ENCODE measurements around the gene TRPV3. TPM values are rescaled to one million over a fixed set of nuclear protein-coding genes. Genes with fewer than 3 reads are reported as not detected.

Gene TRPV3
- total RNA-seq, 2 experiments from 2014 or later: 0.06 TPM; not detected in 1

GRCh38 chr17:3600529-3601205, 43.1 kb upstream of the TRPV3 start:
- Histone ChIP-seq H3K9me3 (ENCODE audit: low read length) (no peaks in the 10 kb centered on the region), H3K4me1 (ENCODE audit: insufficient read depth, low read length, poor library complexity, severe bottlenecking) (no peaks in the 10 kb centered on the region), H3K36me3 (ENCODE audit: insufficient read depth, low read length) (no peaks in the 10 kb centered on the region), H2AFZ (ENCODE audit: low read length) (no peak overlapping the region), H4K20me1 (ENCODE audit: insufficient read depth, low read length) (no peaks in the 10 kb centered on the region), H3K27ac (ENCODE audit: low read depth, low read length, poor library complexity, severe bottlenecking) (no peak overlapping the region), H3K4me3 (ENCODE audit: low read depth, low read length, poor library complexity, severe bottlenecking) (no peak overlapping the region), H3K4me2 (ENCODE audit: low read length) (no peak overlapping the region), H3K9me2 (ENCODE audit: insufficient read depth, low read length) (no peaks in the 10 kb centered on the region), H3K79me2 (ENCODE audit: insufficient read depth, low read depth, low read length) (no peaks in the 10 kb centered on the region)
- CTCF ChIA-PET (ENCODE audit: unreplicated experiment): no interaction called here
- TF ChIP-seq EZH2phosphoT487 (IDR thresholded peaks at IDR 0.05; ENCODE audit: borderline replicate concordance, low read depth, low read length) (no peak), CTCF (conservative IDR thresholded peaks at IDR 0.05; ENCODE audit: low read length) (no peak)
- BruUV-seq (replicated peaks): no TSS peak
- POLR2A ChIA-PET: interaction anchor here (0.9 kb wide), 1 partner anchor 21 kb away, joined by 4 read pairs; no protein-coding TSS in a partner anchor
- intact Hi-C loops (cut with micrococcal nuclease; ENCODE audit: unreplicated experiment): no loop called here
- no peak for DNase-seq (ENCODE audit: low spot score)

GRCh38 chr17:3598078-3598477, 40.5 kb upstream of the TRPV3 start:
- Histone ChIP-seq H2AFZ (ENCODE audit: low read length) (no peak overlapping the region), H3K4me2 (ENCODE audit: low read length) (no peak overlapping the region), H4K20me1 (ENCODE audit: insufficient read depth, low read length) (no peaks in the 10 kb centered on the region), H3K9me3 (ENCODE audit: low read length) (no peaks in the 10 kb centered on the region), H3K9me2 (ENCODE audit: insufficient read depth, low read length) (no peaks in the 10 kb centered on the region), H3K79me2 (ENCODE audit: insufficient read depth, low read depth, low read length) (no peaks in the 10 kb centered on the region), H3K4me3 (ENCODE audit: low read depth, low read length, poor library complexity, severe bottlenecking) (no peak overlapping the region), H3K4me1 (ENCODE audit: insufficient read depth, low read length, poor library complexity, severe bottlenecking) (no peaks in the 10 kb centered on the region), H3K36me3 (ENCODE audit: insufficient read depth, low read length) (no peaks in the 10 kb centered on the region), H3K27ac (ENCODE audit: low read depth, low read length, poor library complexity, severe bottlenecking) (no peak overlapping the region)
- no TSS peak for BruUV-seq (replicated peaks)
- TF ChIP-seq CTCF (conservative IDR thresholded peaks at IDR 0.05; ENCODE audit: low read length) (no peak), EZH2phosphoT487 (IDR thresholded peaks at IDR 0.05; ENCODE audit: borderline replicate concordance, low read depth, low read length) (no peak)
- no peak for DNase-seq (ENCODE audit: low spot score)
- ChIA-PET POLR2A (no interaction called here), CTCF (ENCODE audit: unreplicated experiment) (no interaction called here)
- intact Hi-C loops (cut with micrococcal nuclease; ENCODE audit: unreplicated experiment): no loop called here

- Histone ChIP-seq H3K9me2 (ENCODE audit: insufficient read depth, low read length) (no peaks in the 10 kb centered on the region), H4K20me1 (ENCODE audit: insufficient read depth, low read length) (no peaks in the 10 kb centered on the region), H3K4me3 (ENCODE audit: low read depth, low read length, poor library complexity, severe bottlenecking) (no peak overlapping the region), H3K79me2 (ENCODE audit: insufficient read depth, low read depth, low read length) (no peaks in the 10 kb centered on the region), H2AFZ (ENCODE audit: low read length) (no peak overlapping the region), H3K9me3 (ENCODE audit: low read length) (no peaks in the 10 kb centered on the region), H3K27ac (ENCODE audit: low read depth, low read length, poor library complexity, severe bottlenecking) (no peak overlapping the region), H3K4me1 (ENCODE audit: insufficient read depth, low read length, poor library complexity, severe bottlenecking) (no peaks in the 10 kb centered on the region), H3K36me3 (ENCODE audit: insufficient read depth, low read length) (no peaks in the 10 kb centered on the region), H3K4me2 (ENCODE audit: low read length) (no peak overlapping the region)
- TF ChIP-seq CTCF (conservative IDR thresholded peaks at IDR 0.05; ENCODE audit: low read length): no peak
- no peak for TF ChIP-seq EZH2phosphoT487 (IDR thresholded peaks at IDR 0.05; ENCODE audit: borderline replicate concordance, low read depth, low read length)
- no peak for DNase-seq (ENCODE audit: low spot score)
- CTCF ChIA-PET (ENCODE audit: unreplicated experiment): interaction anchor here (0.7 kb wide), 1 partner anchor 9 kb away, joined by 3 read pairs; no protein-coding TSS in a partner anchor
- POLR2A ChIA-PET: no interaction called here
- no TSS peak for BruUV-seq (replicated peaks)
- intact Hi-C loops (cut with micrococcal nuclease; ENCODE audit: unreplicated experiment): no loop called here
Measured at GRCh38 chr17:3596804-3597464, 39.3 kb upstream of the TRPV3 start.

All from OCI-LY7 (cell line).